ENCODE results near the gene CCDC3. TPM values are rescaled to one million over a fixed set of nuclear protein-coding genes. Genes with fewer than 3 reads are reported as not detected.

Gene CCDC3
- total RNA-seq, 1 experiment from 2014 or later, result 0.10 TPM

GRCh38 chr10:12890958-12891357 is 110.6 kb downstream of the CCDC3 start:
- intact Hi-C loops (cut with micrococcal nuclease; ENCODE audit: unreplicated experiment), result no loop called here
- no peaks in the 10 kb centered on the region for H3K36me3 ChIP-seq (ENCODE audit: control insufficient read depth, insufficient read depth, low read length)

GRCh38 chr10:12888470-12888869 is 113.0 kb downstream of the CCDC3 start:
- ATAC-seq (no peak), DNase-seq (ENCODE audit: low read depth, low spot score) (no peak)
- TF ChIP-seq TCF7L2 (IDR thresholded peaks at IDR 0.05; ENCODE audit: low read depth, low read length) (no peak), REST (IDR thresholded peaks at IDR 0.05; ENCODE audit: insufficient read depth in 1 of 2, low read depth in 2 of 2, low read length in 1 of 2) (no peak), SIN3A (IDR thresholded peaks at IDR 0.05; ENCODE audit: borderline replicate concordance, insufficient read depth, low read depth, low read length) (no peak), POLR2AphosphoS5 (IDR thresholded peaks at IDR 0.05; ENCODE audit: low read depth, low read length) (no peak), CTCF (IDR thresholded peaks at IDR 0.05) (no peak)
- CTCF ChIA-PET, result no interaction called here
- intact Hi-C loops (cut with micrococcal nuclease; ENCODE audit: unreplicated experiment) (no loop called here), in situ Hi-C loops (cut with HindIII; ENCODE audit: low pct_unique_long_range_greater_than_20kb, low sequenced_read_pairs) (no loop called here)
- H3K4me3 ChIP-seq (ENCODE audit: low read depth in 2 of 2, low read length in 2 of 2), result no peak overlapping the region
- H3K27me3 ChIP-seq (ENCODE audit: control insufficient read depth, insufficient read depth, low read length), result no peaks in the 10 kb centered on the region
- POLR2A ChIA-PET, result no interaction called here
- H3K27ac ChIP-seq (ENCODE audit: low read length), result no peak overlapping the region
- no peaks in the 10 kb centered on the region for H3K4me1 ChIP-seq (ENCODE audit: control insufficient read depth, insufficient read depth, low read length)
- no peaks in the 10 kb centered on the region for H3K36me3 ChIP-seq (ENCODE audit: control insufficient read depth, insufficient read depth, low read length)
- no peaks in the 10 kb centered on the region for H3K9me3 ChIP-seq (ENCODE audit: control insufficient read depth, insufficient read depth, low read depth, low read length)
- BruUV-seq (replicated peaks), result no TSS peak

More at GRCh38 chr10:12890958-12891357, 110.6 kb downstream of the CCDC3 start:
- BruUV-seq (replicated peaks), result no TSS peak
- in situ Hi-C loops (cut with HindIII; ENCODE audit: low pct_unique_long_range_greater_than_20kb, low sequenced_read_pairs), result no loop called here
- CTCF ChIA-PET, result no interaction called here
- H3K4me3 ChIP-seq (ENCODE audit: low read depth in 2 of 2, low read length in 2 of 2), result no peak overlapping the region
- no peak for TF ChIP-seq REST (IDR thresholded peaks at IDR 0.05; ENCODE audit: insufficient read depth in 1 of 2, low read depth in 2 of 2, low read length in 1 of 2)
- no peak for TF ChIP-seq SIN3A (IDR thresholded peaks at IDR 0.05; ENCODE audit: borderline replicate concordance, insufficient read depth, low read depth, low read length)
- no peak for TF ChIP-seq POLR2AphosphoS5 (IDR thresholded peaks at IDR 0.05; ENCODE audit: low read depth, low read length)
- TF ChIP-seq CTCF (IDR thresholded peaks at IDR 0.05), result no peak
- no peak for TF ChIP-seq TCF7L2 (IDR thresholded peaks at IDR 0.05; ENCODE audit: low read depth, low read length)
- H3K27ac ChIP-seq (ENCODE audit: low read length), result no peak overlapping the region
- ATAC-seq (no peak), DNase-seq (ENCODE audit: low read depth, low spot score) (no peak)
- no peaks in the 10 kb centered on the region for H3K9me3 ChIP-seq (ENCODE audit: control insufficient read depth, insufficient read depth, low read depth, low read length)
- H3K4me1 ChIP-seq (ENCODE audit: control insufficient read depth, insufficient read depth, low read length), result no peaks in the 10 kb centered on the region
- no peaks in the 10 kb centered on the region for H3K27me3 ChIP-seq (ENCODE audit: control insufficient read depth, insufficient read depth, low read length)
- POLR2A ChIA-PET, result no interaction called here

All from Panc1 (cell line).